NCI-H1436 (cell line): Measurements from ENCODE around the gene MTHFS.
"Not testable (repeated sequence)": the region's sequence is repeated elsewhere in the genome, so short reads cannot be mapped to it uniquely, and the experiment has no call there.

Experiments used
- DNase-seq: peaks from one replicate; lab custom pipeline; 2025; lab: John Stamatoyannopoulos, UW

Gene MTHFS

DNA sequence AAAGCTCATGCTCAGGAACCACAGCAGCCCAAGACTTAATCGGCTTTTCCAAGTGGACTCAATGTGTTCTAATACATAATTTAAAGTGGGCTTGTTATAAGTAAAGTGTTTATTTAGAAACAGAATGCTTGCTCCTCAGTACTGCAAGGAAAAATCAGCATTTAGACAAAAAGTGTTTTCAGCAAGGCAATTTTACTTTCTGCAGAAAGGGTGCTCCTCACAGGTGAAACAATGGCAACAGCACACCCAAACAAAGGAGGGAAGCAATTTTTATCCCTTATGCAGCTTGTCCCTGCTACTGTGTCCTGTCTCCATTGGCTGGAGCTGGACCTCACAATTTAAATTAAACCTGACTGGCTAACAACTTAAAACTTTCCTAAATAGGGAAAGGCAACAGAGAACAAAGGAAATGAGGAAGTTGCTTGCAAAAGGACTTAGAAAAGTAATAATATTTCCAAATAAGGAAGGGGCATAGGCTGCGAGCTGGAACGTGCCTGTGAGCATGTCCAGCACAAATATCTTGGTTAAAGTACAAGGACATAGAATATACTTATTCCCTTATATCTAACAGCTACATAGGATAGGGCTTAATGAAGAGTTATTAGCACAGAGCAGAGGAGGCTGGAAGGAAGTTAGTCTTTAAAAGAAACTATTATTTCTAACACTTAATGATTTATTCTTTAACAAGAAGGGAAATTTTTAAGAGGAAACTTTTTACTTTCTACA is 19.1 kb upstream of the MTHFS start:
- DNase-seq = not testable (repeated sequence)

GRCh38 chr15:79914728-79915127 is 17.9 kb upstream of the MTHFS start:
- no peak for DNase-seq

- not testable (repeated sequence) for DNase-seq
Observed at GRCh38 chr15:79909556-79910335, 12.9 kb upstream of the MTHFS start.

DNA sequence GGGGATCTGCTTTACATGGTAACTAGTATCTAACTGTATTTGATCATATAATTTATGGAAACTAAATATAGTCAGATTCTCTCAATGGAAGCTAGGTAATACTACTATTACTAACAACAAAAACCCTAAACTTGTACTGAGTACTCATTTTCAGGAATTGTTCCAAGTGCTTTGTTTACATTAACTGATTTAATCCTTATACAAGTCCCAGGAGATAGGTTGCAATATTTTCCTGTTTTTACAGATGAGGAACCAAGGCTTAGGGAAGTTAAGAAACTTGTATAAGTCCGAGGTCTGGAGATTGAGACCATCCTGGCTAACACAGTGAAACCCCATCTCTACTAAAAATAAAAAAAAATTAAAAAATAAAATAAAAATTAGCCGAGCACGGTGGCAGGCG is 7.5 kb upstream of the MTHFS start:
- DNase-seq = no peak

GRCh38 chr15:79903626-79904025 is 6.8 kb upstream of the MTHFS start:
- DNase-seq = no peak

DNA sequence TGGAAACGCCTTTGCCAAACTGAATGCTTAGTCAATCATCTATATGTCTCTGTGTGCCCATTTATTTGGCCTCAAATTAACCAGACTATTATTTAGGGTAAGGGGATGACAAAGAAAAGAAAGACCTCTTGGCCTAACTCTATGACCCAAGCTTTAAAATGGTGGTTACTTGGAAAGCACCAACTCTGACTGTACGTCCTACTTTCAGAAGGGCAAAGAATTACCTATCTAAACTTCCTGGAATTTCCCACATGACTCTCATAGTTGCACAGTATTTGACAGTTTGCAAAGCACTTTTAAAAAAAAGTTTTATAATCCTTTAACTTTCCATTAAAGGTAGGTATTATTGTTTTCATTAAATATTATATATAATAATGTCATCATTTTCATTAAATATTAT is 6.3 kb upstream of the MTHFS start:
- no peak for DNase-seq

GRCh38 chr15:79901958-79902357 is 5.1 kb upstream of the MTHFS start:
- no peak for DNase-seq

GRCh38 chr15:79900818-79901378 is 4.1 kb upstream of the MTHFS start:
- DNase-seq = not testable (repeated sequence)

- DNase-seq = no peak
Observed at GRCh38 chr15:79900087-79900486, 3.3 kb upstream of the MTHFS start.

DNA sequence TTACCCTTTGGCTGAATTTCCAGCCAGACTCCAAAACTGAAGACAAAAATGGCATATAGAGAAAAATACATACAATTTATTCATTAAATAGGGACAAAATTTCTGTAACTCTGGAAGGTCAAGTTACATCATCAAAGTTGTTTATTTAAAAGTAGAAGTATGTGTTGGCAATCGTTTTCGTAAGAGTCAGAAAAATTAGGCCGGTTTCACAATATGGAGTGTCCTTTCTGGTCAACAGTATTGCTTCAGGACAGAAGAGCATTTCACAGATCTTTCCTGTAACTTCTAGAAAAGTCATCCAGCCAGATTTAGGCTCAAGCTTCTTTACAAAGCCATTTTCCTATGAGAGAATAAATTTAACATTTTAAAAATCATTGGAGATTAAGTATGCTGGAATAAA is 2.0 kb upstream of the MTHFS start:
- DNase-seq = not testable (repeated sequence)

- DNase-seq = no peak
Observed at GRCh38 chr15:79898369-79898768, 1.6 kb upstream of the MTHFS start.

- no peak for DNase-seq
Observed at GRCh38 chr15:79897701-79898113, 893 bp upstream of the MTHFS start.

DNA sequence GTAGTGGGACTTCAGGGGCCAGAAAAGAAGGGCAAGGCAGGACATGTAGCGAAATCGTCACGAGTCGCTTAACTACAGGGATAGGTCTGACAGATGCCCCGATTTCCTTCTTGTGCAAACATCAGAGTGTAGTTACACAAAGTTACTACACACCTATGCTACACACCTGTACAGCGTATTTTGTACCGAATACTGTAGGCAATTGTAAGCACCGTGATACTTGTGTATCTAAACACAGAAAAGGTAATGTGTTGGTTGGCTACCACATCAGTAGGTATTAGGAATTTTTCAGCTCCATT is 515 bp upstream of the MTHFS start:
- no peak for DNase-seq

GRCh38 chr15:79896131-79896633 is 632 bp downstream of the MTHFS start:
- DNase-seq = no peak

DNA sequence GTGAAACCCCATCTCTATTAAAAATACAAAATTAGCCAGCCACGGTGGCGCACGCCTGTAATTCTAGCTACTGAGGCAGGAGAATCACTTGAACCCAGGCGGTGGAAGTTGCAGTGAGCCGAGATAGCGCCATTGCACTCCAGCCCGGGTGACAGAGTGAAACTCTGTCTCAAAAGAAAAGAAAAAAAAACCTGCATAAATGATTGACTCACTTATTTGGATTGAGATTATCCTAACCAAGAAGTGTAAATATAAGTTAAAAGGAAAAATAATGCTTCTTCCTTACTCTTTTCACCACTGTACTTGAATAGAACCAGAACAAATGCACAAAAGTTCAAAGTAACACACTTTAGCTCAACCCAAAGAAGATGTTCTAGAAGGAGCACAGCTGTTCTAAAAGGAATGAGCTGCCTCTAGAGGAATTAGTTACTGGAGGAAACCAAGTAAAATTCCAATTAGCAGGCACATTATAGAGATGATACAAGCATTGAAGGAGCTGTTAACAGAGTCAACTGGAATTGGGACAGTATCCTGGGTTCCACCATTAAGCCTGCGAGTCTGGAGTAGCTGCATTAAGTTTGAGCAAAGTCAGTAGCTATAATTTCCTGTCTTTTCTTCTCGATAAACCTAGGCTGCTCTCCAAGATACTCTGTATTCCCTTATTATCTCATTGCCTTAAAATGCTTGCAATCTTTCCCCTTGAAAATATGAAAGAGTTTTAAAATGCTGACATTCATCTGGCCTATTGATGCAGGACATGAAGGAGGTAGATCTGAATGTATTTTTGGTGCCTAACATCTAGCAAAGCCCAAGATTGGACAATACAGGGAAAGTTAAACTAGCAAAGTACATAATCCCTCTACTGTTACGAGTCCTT is 9.5 kb downstream of the MTHFS start:
- DNase-seq = no peak

- no peak for DNase-seq
Observed at GRCh38 chr15:79886124-79886523, 10.7 kb downstream of the MTHFS start.

DNA sequence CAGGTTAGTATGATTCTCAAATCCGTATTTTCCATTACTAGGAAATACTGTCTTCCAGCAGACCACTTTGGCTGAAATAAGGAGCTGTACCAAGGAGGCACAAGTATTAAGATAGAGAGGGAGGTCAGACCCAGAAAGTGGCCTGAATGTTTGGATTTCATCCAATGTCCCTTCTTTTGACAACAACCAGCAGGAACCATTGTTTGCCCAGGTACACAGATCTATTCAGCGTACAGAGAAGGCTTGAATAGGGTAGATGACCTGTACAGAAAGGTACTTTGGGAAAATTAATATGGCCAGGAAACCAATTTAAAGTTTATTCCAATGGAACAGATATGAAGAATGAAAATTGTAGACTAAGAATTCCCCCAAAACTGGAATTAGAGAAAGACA is 12.6 kb downstream of the MTHFS start:
- no peak for DNase-seq

- no peak for DNase-seq
Observed at GRCh38 chr15:79883579-79884203, 13.1 kb downstream of the MTHFS start.

- no peak for DNase-seq
Observed at GRCh38 chr15:79881668-79882067, 15.1 kb downstream of the MTHFS start.

- peak; percentile 81 for DNase-seq
Observed at GRCh38 chr15:79881254-79881653, 15.6 kb downstream of the MTHFS start.

GRCh38 chr15:79878078-79878705 is 18.6 kb downstream of the MTHFS start:
- DNase-seq = no peak
